GM23338 (cell line): ENCODE data around the gene MAD2L2. TPM values are rescaled to one million over a fixed set of nuclear protein-coding genes. Genes with fewer than 3 reads are reported as not detected.

Experiments
- ATAC-seq: fragments of 200-7000 bp; cut with Tn5 transposase; 3 replicates; pipeline ENCODE4 v1.9.1; 2020
- DNase-seq: peaks from one replicate; pipeline ENCODE4 v3.0.0-alpha.2; 2015; ENCODE audit warnings: low spot score
- H2AFZ ChIP-seq: fragments of 200-600 bp; sonication (generic); 2 replicates; pipeline ENCODE4 v1.8.0; 2016; ENCODE audit warnings: antibody characterized with exemption, mild to moderate bottlenecking, moderate library complexity
- H3F3A ChIP-seq: fragments of 200-600 bp; sonication (generic); replicated peaks from 2 replicates; pipeline ENCODE4 v1.8.0; 2017; ENCODE audit warnings: antibody characterized with exemption, mixed run types, low read depth
- H3K27ac ChIP-seq: fragments of 200-600 bp; sonication (generic); 2 replicates; pipeline ENCODE4 v1.6.1; 2016; ENCODE audit warnings: low read depth
- H3K27me3 ChIP-seq: fragments of 200-600 bp; sonication (generic); 2 replicates; pipeline ENCODE4 v1.8.0; 2016; ENCODE audit warnings: mild to moderate bottlenecking, mixed run types, moderate library complexity; ENCODE audit not compliant: insufficient read depth
- H3K36me3 ChIP-seq: fragments of 200-600 bp; sonication (generic); 2 replicates; pipeline ENCODE4 v1.8.0; 2016; ENCODE audit warnings: mild to moderate bottlenecking; ENCODE audit not compliant: insufficient read depth
- H3K4me1 ChIP-seq: fragments of 200-600 bp; sonication (generic); 2 replicates; pipeline ENCODE4 v1.8.0; 2016; ENCODE audit warnings: mild to moderate bottlenecking, moderate library complexity; ENCODE audit not compliant: insufficient read depth
- H3K4me2 ChIP-seq: fragments of 200-600 bp; sonication (generic); 2 replicates; pipeline ENCODE4 v1.7.1; 2017; ENCODE audit warnings: mixed run types
- H3K4me3 ChIP-seq: fragments of 200-600 bp; sonication (generic); 2 replicates; pipeline ENCODE4 v1.6.1; 2016; ENCODE audit warnings: mixed run types
- H3K79me2 ChIP-seq: fragments of 200-600 bp; sonication (generic); replicated peaks from 2 replicates; pipeline ENCODE4 v1.8.0; 2017; ENCODE audit warnings: mild to moderate bottlenecking; ENCODE audit not compliant: insufficient read depth
- H3K9me2 ChIP-seq: fragments of 200-600 bp; sonication (generic); 2 replicates; pipeline ENCODE4 v1.8.0; 2017; ENCODE audit not compliant: insufficient read depth
- H4K20me1 ChIP-seq: fragments of 200-600 bp; sonication (generic); replicated peaks from 2 replicates; pipeline ENCODE4 v1.8.0; 2017; ENCODE audit warnings: mild to moderate bottlenecking; ENCODE audit not compliant: insufficient read depth
- H3K27ac Mint-ChIP-seq: 2 replicates; pipeline ENCODE4 v1.8.0; 2020; ENCODE audit warnings: inconsistent platforms, mild to moderate bottlenecking, moderate library complexity, mixed read lengths
- H3K27me3 Mint-ChIP-seq: 3 replicates; pipeline ENCODE4 v1.8.0; 2022; ENCODE audit warnings: low read depth, mild to moderate bottlenecking, moderate library complexity, mixed read lengths, inconsistent platforms; ENCODE audit not compliant: insufficient read depth, poor library complexity
- H3K36me3 Mint-ChIP-seq: 3 replicates; pipeline ENCODE4 v1.8.0; 2021; ENCODE audit warnings: low read depth, mild to moderate bottlenecking, inconsistent platforms, moderate library complexity, mixed read lengths
- H3K4me1 Mint-ChIP-seq: 3 replicates; pipeline ENCODE4 v1.8.0; 2020; ENCODE audit warnings: mild to moderate bottlenecking, inconsistent platforms, mixed read lengths
- H3K4me3 Mint-ChIP-seq: 3 replicates; pipeline ENCODE4 v1.8.0; 2021; ENCODE audit warnings: moderate library complexity, mild to moderate bottlenecking, inconsistent platforms, mixed read lengths
- H3K9me3 Mint-ChIP-seq: 3 replicates; pipeline ENCODE4 v1.8.0; 2020; ENCODE audit warnings: moderate library complexity, mild to moderate bottlenecking, inconsistent platforms, mixed read lengths
- CTCF ChIP-seq, 2 experiments: fragments of 200-600 bp in 1 of 2; sonication (generic) in 1 of 2; conservative IDR thresholded peaks; 2 replicates each; pipeline versions ENCODE4 v1.5.1 to v1.6.1; 2016 to 2017; ENCODE audit warnings: antibody characterized with exemption in 2 of 2, low read depth in 2 of 2, mild to moderate bottlenecking in 2 of 2, moderate library complexity in 1 of 2
- ETS1 ChIP-seq: IDR thresholded peaks from 2 replicates; pipeline ENCODE4 v1.6.1; 2016; ENCODE audit warnings: antibody characterized with exemption
- EZH2 ChIP-seq: fragments of 200-600 bp; sonication (generic); IDR thresholded peaks from one replicate; pipeline ENCODE4 v1.8.0; 2017; ENCODE audit warnings: antibody characterized with exemption, mild to moderate bottlenecking, low read depth; ENCODE audit not compliant: unreplicated experiment
- EZH2phosphoT487 ChIP-seq: fragments of 200-600 bp; sonication (generic); IDR thresholded peaks from one replicate; pipeline ENCODE4 v1.8.1; 2018; ENCODE audit warnings: antibody characterized with exemption; ENCODE audit not compliant: unreplicated experiment
- REST ChIP-seq: IDR thresholded peaks from one replicate; pipeline ENCODE4 v1.6.1; 2018; ENCODE audit warnings: antibody characterized with exemption; ENCODE audit not compliant: unreplicated experiment
- STAT1 ChIP-seq: IDR thresholded peaks from one replicate; pipeline ENCODE4 v1.6.1; 2016; ENCODE audit warnings: antibody characterized with exemption; ENCODE audit not compliant: unreplicated experiment
- polyA plus RNA-seq: library from polyadenylated mRNA; unstranded; fragments of >200 nt; fragmentation: Nextera tagmentation; extraction: Ambion mirVana; gene quantifications from 2 replicates; pipeline ENCODE4 v1.2.1, GENCODE V29; 2016
- total RNA-seq: library from RNA; depleted of rRNA; stranded (reverse); fragments of >200 nt; shearing (Covaris generic); gene quantifications from 2 replicates; pipeline ENCODE4 v1.2.3, GENCODE V29; 2014
- TF ChIP-seq, protein P1 (sequence below): fragments of 250-450 bp; sonication (Bioruptor Pico); IDR thresholded peaks from 2 replicates; pipeline ENCODE4 v1.5.0; 2020; ENCODE audit warnings: mild to moderate bottlenecking, moderate library complexity

Gene MAD2L2
- total and polyA plus RNA-seq, 2 experiments from 2014 or later, result 498 to 552 TPM

GRCh38 chr1:11707621-11708276 lies 26.8 kb upstream of the MAD2L2 start:
- Mint-ChIP-seq H3K4me3 (no peak overlapping the region), H3K4me1 (peaks cover 51% of the 10 kb centered on the region), H3K9me3 (no peaks in the 10 kb centered on the region), H3K36me3 (peaks cover 20% of the 10 kb centered on the region), H3K27me3 (peaks cover 10% of the 10 kb centered on the region), H3K27ac (peak overlapping the region; percentile 40; the same call in 1 of the 2 replicates)
- peaks cover 14% of the 10 kb centered on the region for H3K79me2 ChIP-seq
- ATAC-seq (peak; percentile 3; the same call in 2 of the 3 replicates), DNase-seq (no peak)
- peaks cover 34% of the 10 kb centered on the region for H3K4me1 ChIP-seq
- no peaks in the 10 kb centered on the region for H3K9me2 ChIP-seq
- no peaks in the 10 kb centered on the region for H3K27me3 ChIP-seq
- H4K20me1 ChIP-seq, result no peaks in the 10 kb centered on the region; the same call in 1 of the 2 replicates
- peak overlapping the region; percentile 51 for H3K4me2 ChIP-seq
- peak in 1 of 2 experiments; percentile 3; a peak in 1 of 4 replicates for TF ChIP-seq CTCF (conservative IDR thresholded peaks at IDR 0.05; ENCODE audit: low read depth in 2 of 2)
- TF ChIP-seq STAT1, result no peak
- H3K27ac ChIP-seq, result 0 out of 2 replicates have a peak overlapping the region, but pooled peaks have one; percentile 32
- peaks cover 12% of the 10 kb centered on the region for H3F3A ChIP-seq
- no peak overlapping the region for H3K4me3 ChIP-seq
- no peak overlapping the region for H2AFZ ChIP-seq
- no peaks in the 10 kb centered on the region for H3K36me3 ChIP-seq

GRCh38 chr1:11706292-11706691 lies 25.3 kb upstream of the MAD2L2 start:
- no peaks in the 10 kb centered on the region for H3K27me3 ChIP-seq
- H3K4me1 ChIP-seq, result peaks cover 38% of the 10 kb centered on the region
- DNase-seq (no peak), ATAC-seq (no peak)
- H3K79me2 ChIP-seq, result peaks cover 22% of the 10 kb centered on the region
- H3K4me3 ChIP-seq, result no peak overlapping the region
- H3K9me2 ChIP-seq, result no peaks in the 10 kb centered on the region
- H3K27ac Mint-ChIP-seq, result no peak overlapping the region
- no peak overlapping the region for H3K27ac ChIP-seq
- peaks cover 53% of the 10 kb centered on the region for H3K4me1 Mint-ChIP-seq
- no peaks in the 10 kb centered on the region; the same call in 1 of the 2 replicates for H3K36me3 ChIP-seq
- H3K4me3 Mint-ChIP-seq, result no peak overlapping the region
- peaks cover 10% of the 10 kb centered on the region for H3K27me3 Mint-ChIP-seq
- H3K36me3 Mint-ChIP-seq, result peaks cover 14% of the 10 kb centered on the region
- peaks cover 19% of the 10 kb centered on the region for H3F3A ChIP-seq
- no peaks in the 10 kb centered on the region; the same call in 1 of the 2 replicates for H4K20me1 ChIP-seq
- no peaks in the 10 kb centered on the region for H3K9me3 Mint-ChIP-seq
- H2AFZ ChIP-seq, result no peak overlapping the region
- no peak overlapping the region for H3K4me2 ChIP-seq
- TF ChIP-seq REST, result no peak
- TF ChIP-seq, protein P1, sequence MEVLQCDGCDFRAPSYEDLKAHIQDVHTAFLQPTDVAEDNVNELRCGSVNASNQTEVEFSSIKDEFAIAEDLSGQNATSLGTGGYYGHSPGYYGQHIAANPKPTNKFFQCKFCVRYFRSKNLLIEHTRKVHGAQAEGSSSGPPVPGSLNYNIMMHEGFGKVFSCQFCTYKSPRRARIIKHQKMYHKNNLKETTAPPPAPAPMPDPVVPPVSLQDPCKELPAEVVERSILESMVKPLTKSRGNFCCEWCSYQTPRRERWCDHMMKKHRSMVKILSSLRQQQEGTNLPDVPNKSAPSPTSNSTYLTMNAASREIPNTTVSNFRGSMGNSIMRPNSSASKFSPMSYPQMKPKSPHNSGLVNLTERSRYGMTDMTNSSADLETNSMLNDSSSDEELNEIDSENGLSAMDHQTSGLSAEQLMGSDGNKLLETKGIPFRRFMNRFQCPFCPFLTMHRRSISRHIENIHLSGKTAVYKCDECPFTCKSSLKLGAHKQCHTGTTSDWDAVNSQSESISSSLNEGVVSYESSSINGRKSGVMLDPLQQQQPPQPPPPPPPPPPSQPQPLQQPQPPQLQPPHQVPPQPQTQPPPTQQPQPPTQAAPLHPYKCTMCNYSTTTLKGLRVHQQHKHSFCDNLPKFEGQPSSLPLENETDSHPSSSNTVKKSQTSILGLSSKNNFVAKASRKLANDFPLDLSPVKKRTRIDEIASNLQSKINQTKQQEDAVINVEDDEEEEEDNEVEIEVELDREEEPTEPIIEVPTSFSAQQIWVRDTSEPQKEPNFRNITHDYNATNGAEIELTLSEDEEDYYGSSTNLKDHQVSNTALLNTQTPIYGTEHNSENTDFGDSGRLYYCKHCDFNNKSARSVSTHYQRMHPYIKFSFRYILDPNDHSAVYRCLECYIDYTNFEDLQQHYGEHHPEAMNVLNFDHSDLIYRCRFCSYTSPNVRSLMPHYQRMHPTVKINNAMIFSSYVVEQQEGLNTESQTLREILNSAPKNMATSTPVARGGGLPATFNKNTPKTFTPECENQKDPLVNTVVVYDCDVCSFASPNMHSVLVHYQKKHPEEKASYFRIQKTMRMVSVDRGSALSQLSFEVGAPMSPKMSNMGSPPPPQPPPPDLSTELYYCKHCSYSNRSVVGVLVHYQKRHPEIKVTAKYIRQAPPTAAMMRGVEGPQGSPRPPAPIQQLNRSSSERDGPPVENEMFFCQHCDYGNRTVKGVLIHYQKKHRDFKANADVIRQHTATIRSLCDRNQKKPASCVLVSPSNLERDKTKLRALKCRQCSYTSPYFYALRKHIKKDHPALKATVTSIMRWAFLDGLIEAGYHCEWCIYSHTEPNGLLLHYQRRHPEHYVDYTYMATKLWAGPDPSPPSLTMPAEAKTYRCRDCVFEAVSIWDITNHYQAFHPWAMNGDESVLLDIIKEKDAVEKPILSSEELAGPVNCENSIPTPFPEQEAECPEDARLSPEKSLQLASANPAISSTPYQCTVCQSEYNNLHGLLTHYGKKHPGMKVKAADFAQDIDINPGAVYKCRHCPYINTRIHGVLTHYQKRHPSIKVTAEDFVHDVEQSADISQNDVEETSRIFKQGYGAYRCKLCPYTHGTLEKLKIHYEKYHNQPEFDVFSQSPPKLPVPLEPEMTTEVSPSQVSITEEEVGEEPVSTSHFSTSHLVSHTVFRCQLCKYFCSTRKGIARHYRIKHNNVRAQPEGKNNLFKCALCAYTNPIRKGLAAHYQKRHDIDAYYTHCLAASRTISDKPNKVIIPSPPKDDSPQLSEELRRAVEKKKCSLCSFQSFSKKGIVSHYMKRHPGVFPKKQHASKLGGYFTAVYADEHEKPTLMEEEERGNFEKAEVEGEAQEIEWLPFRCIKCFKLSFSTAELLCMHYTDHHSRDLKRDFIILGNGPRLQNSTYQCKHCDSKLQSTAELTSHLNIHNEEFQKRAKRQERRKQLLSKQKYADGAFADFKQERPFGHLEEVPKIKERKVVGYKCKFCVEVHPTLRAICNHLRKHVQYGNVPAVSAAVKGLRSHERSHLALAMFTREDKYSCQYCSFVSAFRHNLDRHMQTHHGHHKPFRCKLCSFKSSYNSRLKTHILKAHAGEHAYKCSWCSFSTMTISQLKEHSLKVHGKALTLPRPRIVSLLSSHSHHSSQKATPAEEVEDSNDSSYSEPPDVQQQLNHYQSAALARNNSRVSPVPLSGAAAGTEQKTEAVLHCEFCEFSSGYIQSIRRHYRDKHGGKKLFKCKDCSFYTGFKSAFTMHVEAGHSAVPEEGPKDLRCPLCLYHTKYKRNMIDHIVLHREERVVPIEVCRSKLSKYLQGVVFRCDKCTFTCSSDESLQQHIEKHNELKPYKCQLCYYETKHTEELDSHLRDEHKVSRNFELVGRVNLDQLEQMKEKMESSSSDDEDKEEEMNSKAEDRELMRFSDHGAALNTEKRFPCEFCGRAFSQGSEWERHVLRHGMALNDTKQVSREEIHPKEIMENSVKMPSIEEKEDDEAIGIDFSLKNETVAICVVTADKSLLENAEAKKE (CRISPR knock-in tag), result no peak
- no peak for TF ChIP-seq ETS1
- TF ChIP-seq EZH2, result no peak
- TF ChIP-seq STAT1, result no peak
- no peak for TF ChIP-seq EZH2phosphoT487
